ENCODE results near the gene ARFGEF3.
"Not testable (repeated sequence)": the region's sequence is repeated elsewhere in the genome, so short reads cannot be mapped to it uniquely, and the experiment has no call there.

Gene ARFGEF3

DNA sequence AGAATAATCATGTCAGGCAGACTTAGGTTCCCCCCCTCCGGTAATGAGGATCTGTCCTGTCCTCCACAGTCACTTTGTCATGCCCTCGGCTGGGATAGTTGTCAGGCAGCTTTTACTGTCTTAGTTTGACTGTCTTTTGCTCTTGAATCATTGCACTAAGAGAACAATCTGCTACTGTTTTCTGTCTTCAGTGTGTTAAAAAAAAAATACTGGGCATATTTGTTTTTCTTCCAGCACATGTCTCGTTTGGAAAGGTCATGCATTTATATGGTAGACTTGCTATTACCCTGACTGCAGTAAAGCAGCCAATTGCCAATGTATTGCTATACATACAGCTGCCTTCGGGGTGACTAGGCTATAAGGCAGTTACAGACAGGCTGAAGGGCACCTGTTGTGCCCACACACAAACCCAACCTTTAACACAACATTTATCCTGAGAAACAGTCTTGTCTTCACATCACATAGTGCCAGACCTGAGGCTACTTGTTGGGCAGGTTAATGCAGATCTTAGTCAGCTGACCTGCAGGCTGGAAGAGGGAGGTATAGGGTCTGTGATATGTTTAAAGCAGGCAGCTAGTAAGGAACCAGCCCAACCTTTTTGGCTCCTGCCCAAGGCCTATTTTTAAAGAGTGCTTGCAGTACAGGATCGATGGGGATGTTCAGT lies 26.7 kb downstream of the ARFGEF3 start:
- H3K4me1 Mint-ChIP-seq = no peaks in the 10 kb centered on the region
- H3K4me3 Mint-ChIP-seq = no peak overlapping the region
- ATAC-seq = no peak
- H3K27me3 Mint-ChIP-seq = peaks cover 16% of the 10 kb centered on the region
- H3K36me3 Mint-ChIP-seq (ENCODE audit: low read depth) = no peaks in the 10 kb centered on the region
- no peaks in the 10 kb centered on the region for H3K9me3 Mint-ChIP-seq
- no peak overlapping the region for H3K27ac Mint-ChIP-seq
- no peak for DNase-seq

DNA sequence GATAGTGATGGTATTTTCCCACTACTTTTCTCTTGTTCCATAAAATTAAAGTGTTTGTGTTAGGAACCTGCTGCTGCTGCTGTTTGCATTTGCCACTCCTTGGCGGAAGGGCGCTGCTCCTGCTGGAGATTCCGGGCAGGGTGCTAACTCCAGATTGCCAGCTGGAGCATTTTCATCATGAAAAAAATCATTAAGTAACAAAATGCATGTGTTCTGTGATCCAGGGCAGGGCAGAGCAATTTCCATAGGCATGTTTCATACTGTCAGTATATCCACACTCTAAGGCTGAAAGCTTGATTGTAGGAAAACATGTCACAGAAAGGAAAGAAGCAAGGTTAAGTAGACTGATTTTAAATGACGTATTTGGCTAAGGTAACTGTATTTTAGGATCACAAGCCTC lies 32.5 kb downstream of the ARFGEF3 start:
- Mint-ChIP-seq H3K4me3 (no peak overlapping the region), H3K4me1 (no peaks in the 10 kb centered on the region), H3K27me3 (peaks cover 12% of the 10 kb centered on the region), H3K9me3 (no peaks in the 10 kb centered on the region), H3K27ac (no peak overlapping the region), H3K36me3 (ENCODE audit: low read depth) (no peaks in the 10 kb centered on the region)
- DNase-seq (no peak), ATAC-seq (no peak)

DNA sequence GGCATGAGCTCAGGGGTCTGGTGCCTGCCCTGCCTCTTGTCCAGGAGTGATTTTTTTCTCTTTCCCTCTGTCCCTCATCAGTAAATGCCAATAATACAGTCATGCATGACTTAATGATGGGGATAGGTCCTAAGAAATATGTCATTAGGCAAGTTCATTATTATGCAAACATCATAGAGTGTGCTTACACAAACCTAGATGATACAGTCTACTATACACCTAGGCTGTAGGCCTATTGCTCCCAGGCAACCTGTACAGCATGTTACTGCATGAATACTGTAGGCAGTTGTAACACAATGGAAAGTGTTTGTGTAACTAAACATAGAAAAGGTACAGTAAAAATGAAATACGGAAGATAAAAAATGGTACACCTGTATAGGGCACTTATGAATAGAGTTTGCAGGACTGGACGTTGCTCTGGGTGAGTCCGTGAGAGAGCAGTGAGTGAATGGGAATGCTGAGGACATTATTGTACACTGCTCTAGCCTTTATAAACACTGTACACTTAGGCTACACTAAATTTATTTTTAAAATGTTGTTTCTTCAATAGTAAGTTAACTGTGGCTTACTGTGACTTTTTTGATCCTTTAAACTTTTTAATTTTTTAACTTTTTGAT lies 34.5 kb downstream of the ARFGEF3 start:
- no peaks in the 10 kb centered on the region for H3K4me1 Mint-ChIP-seq
- peaks cover 11% of the 10 kb centered on the region for H3K27me3 Mint-ChIP-seq
- DNase-seq (no peak), ATAC-seq (no peak)
- H3K36me3 Mint-ChIP-seq (ENCODE audit: low read depth) = no peaks in the 10 kb centered on the region
- no peak overlapping the region for H3K27ac Mint-ChIP-seq
- no peak overlapping the region for H3K4me3 Mint-ChIP-seq
- no peaks in the 10 kb centered on the region for H3K9me3 Mint-ChIP-seq

DNA sequence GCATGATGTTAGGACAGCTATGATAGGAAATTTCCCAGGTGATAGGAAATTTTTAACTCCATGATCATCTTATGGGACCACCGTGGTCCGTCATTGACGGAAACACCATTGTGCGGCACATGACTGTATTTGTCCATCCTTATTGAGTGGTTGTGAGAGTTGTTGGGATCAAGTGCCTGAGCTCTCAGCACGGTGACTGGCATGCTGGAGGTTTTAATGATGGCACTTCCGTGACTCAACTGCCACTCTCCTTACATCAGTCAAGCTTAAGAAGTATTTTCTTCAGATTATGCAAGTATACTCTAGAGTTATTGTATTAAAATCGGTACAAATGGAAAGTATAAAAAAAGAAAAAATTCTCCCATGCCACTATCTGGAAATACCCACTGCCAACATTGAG lies 35.8 kb downstream of the ARFGEF3 start:
- Mint-ChIP-seq H3K27ac (no peak overlapping the region), H3K4me3 (no peak overlapping the region), H3K4me1 (no peaks in the 10 kb centered on the region), H3K9me3 (no peaks in the 10 kb centered on the region), H3K27me3 (peaks cover 11% of the 10 kb centered on the region), H3K36me3 (ENCODE audit: low read depth) (no peaks in the 10 kb centered on the region)
- ATAC-seq (no peak), DNase-seq (no peak)

DNA sequence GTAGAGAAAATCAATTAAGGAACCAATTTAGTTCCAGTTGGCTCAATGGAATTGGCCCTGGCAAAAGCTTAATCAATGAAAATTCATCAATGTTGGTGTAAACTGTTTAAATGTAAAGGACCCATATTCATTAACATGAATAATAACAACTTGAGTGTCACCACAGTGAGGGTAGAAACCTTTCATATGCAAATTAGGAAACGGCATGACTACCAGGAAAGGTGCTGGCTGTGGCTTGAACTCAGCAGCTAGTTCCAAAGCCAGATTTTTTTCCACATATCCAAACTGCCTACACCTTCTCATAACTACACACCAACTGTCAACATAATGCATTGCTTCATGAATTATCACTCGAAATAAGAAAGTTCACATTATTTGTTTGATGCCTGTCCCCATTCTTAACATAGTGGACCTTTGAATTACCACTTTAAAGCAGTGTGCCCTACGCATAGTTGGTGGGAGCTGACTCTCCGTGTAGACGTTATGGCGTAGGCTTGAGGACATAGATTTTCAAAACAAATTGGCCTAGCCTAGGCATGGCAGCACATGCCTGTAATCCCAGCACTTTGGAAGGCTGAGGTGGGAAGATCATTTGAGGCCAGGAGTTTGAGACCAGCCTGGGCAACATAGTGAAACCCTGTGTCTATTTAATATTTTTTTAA lies 36.8 kb downstream of the ARFGEF3 start:
- ATAC-seq = no peak
- Mint-ChIP-seq H3K27me3 (peaks cover 11% of the 10 kb centered on the region), H3K36me3 (ENCODE audit: low read depth) (no peaks in the 10 kb centered on the region), H3K27ac (no peak overlapping the region), H3K4me3 (no peak overlapping the region), H3K4me1 (no peaks in the 10 kb centered on the region), H3K9me3 (no peaks in the 10 kb centered on the region)
- DNase-seq = no peak

DNA sequence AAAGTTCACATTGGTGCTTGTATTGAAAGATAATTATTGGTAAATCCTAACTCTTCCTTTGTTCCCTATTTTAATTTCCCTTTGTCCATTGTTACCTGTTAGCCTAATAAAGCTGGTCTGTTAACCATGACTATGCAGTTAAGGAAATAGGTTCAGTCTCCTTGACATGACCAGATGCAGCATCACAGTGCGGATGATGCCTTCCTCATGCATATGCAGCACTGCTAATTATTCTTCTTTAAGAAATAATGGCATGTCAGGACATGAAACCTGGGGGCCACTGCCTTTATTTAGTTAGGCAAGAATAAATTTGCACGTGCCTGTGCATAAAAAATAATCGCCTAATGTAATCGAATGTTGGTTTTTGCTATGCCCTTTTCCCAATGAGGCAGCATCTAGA lies 40.1 kb downstream of the ARFGEF3 start:
- ATAC-seq = no peak
- H3K36me3 Mint-ChIP-seq (ENCODE audit: low read depth) = no peaks in the 10 kb centered on the region
- H3K4me3 Mint-ChIP-seq = no peak overlapping the region
- H3K27ac Mint-ChIP-seq = no peak overlapping the region
- H3K4me1 Mint-ChIP-seq = no peaks in the 10 kb centered on the region
- DNase-seq = no peak
- no peaks in the 10 kb centered on the region for H3K9me3 Mint-ChIP-seq
- peaks cover 11% of the 10 kb centered on the region for H3K27me3 Mint-ChIP-seq

DNA sequence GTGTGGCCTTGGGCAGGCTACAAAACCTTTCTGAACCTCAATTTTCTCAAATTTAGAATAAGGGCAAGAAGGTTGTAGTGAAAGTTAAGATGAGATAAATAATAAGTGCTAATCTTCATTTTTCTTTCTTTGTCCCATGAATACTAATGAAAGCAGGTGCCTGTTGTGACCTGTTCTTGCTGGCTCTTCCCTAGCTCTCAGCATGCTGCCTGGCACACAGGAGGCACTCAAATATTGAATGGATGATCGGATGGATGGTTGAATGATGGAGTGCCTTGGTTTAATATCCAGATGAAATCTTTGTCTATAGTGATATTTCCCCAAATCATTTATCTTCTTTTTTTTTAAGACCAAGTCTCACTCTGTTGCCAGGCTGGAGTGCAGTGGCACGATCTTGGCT lies 41.6 kb downstream of the ARFGEF3 start:
- H3K4me1 Mint-ChIP-seq = no peaks in the 10 kb centered on the region
- no peaks in the 10 kb centered on the region for H3K9me3 Mint-ChIP-seq
- no peak overlapping the region for H3K27ac Mint-ChIP-seq
- peaks cover 11% of the 10 kb centered on the region for H3K27me3 Mint-ChIP-seq
- H3K4me3 Mint-ChIP-seq = no peak overlapping the region
- DNase-seq (no peak), ATAC-seq (no peak)
- H3K36me3 Mint-ChIP-seq (ENCODE audit: low read depth) = no peaks in the 10 kb centered on the region

DNA sequence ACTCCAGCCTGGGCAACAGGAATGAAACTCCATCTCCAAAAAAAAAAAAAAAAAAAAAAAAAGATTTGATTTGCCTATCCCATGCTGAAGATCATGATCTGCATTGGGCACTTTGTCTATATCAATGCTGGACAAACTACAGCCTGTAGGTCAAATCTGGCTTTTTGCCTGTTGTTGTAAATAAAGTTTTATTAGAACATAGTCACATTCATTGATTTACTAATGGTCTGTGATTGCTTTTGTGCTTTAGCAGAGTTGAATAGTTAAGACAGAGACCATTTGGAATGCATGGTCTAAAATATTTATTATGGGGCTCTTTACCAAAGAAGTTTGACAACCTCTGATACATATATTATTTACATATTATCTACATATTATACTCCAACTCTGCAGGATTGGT lies 42.6 kb downstream of the ARFGEF3 start:
- H3K27ac Mint-ChIP-seq = no peak overlapping the region
- no peaks in the 10 kb centered on the region for H3K36me3 Mint-ChIP-seq (ENCODE audit: low read depth)
- no peak for ATAC-seq
- H3K4me3 Mint-ChIP-seq = no peak overlapping the region
- H3K9me3 Mint-ChIP-seq = no peaks in the 10 kb centered on the region
- no peaks in the 10 kb centered on the region for H3K4me1 Mint-ChIP-seq
- peaks cover 9% of the 10 kb centered on the region for H3K27me3 Mint-ChIP-seq
- no peak for DNase-seq

DNA sequence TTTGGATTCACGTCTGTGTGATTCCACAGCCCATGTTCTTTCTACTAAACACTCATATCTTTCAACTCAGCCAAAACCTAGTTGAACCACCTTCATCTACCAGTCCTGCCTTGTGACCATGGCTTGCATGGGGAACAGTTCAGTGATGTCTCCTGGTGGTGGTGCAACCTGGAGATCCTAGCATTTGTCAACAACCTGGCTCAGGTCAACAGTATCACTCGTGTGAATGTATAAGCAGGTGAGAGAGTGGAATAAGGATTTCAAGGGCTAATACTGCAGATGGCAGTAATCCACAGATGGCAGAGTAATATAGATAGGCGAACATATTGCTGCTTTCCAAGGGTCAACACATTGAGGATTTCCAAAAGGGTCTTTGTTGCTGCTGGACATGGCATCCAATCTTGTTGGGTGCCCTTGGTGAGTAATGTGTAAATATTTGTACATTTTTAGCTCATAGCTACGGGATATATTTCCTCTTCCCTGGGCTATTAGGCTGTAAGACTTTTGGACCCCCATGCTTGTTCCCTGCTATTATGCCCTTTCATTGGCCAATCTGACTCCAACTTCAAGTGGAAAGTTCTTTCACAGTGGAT lies 43.1 kb downstream of the ARFGEF3 start:
- no peaks in the 10 kb centered on the region for H3K4me1 Mint-ChIP-seq
- H3K36me3 Mint-ChIP-seq (ENCODE audit: low read depth) = no peaks in the 10 kb centered on the region
- no peak overlapping the region for H3K4me3 Mint-ChIP-seq
- H3K9me3 Mint-ChIP-seq = no peaks in the 10 kb centered on the region
- ATAC-seq (no peak), DNase-seq (no peak)
- H3K27me3 Mint-ChIP-seq = peaks cover 11% of the 10 kb centered on the region
- no peak overlapping the region for H3K27ac Mint-ChIP-seq

DNA sequence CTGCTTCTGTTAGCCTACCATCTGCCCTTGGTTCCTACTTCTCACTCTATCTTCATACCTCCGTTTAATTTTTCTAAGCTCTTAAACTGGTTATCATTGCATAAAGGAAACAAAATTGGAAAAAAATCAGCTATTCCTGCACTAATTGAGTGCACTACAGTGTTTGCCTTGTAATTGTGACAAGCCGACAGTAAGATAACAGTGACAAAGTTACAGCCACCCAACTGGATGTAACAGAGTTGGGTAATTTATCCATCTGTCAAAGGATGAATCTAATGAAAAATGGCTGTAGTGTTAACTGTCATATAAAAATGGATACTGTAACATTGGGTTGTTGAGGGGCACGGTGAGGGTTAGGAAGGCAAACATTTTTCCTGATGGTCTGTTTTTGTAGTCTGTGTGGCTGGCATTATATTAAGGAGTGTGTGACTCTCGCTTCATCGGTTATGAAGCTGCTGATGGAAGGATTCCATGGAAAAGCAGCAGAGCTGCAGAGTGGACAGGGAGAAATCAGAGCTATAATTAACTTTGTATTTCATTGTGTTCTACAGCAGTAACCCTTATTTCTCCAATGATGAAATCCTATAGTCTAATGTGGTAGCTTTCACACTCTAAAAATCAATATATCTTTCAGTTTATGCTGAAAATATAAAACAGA lies 43.8 kb downstream of the ARFGEF3 start:
- H3K4me3 Mint-ChIP-seq = no peak overlapping the region
- no peaks in the 10 kb centered on the region for H3K9me3 Mint-ChIP-seq
- no peak overlapping the region for H3K27ac Mint-ChIP-seq
- peaks cover 13% of the 10 kb centered on the region for H3K27me3 Mint-ChIP-seq
- no peaks in the 10 kb centered on the region for H3K4me1 Mint-ChIP-seq
- no peak for DNase-seq
- ATAC-seq = no peak
- H3K36me3 Mint-ChIP-seq (ENCODE audit: low read depth) = no peaks in the 10 kb centered on the region

DNA sequence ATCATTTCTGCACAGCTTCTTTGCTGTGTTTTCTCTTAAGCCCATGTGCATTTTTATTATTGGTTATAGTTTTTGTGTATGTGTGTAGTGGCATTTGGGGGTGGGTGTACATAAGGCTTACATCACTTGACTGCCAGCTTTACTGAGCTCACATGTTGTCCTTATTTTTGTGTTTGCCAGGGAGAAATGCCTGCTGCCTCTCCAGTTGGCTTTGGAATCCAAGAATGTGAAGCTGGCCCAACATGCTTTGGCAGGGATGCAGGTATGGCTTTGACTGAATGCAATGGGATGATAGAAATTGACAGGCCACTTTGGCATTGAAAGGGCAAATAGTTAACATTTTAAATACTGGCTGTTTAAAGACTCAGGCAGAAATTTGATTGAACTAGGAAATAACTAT lies 45.1 kb downstream of the ARFGEF3 start:
- no peaks in the 10 kb centered on the region for H3K9me3 Mint-ChIP-seq
- DNase-seq = no peak
- H3K36me3 Mint-ChIP-seq (ENCODE audit: low read depth) = no peaks in the 10 kb centered on the region
- H3K27me3 Mint-ChIP-seq = peaks cover 4% of the 10 kb centered on the region
- H3K4me3 Mint-ChIP-seq = no peak overlapping the region
- no peaks in the 10 kb centered on the region for H3K4me1 Mint-ChIP-seq
- no peak for ATAC-seq
- H3K27ac Mint-ChIP-seq = no peak overlapping the region

DNA sequence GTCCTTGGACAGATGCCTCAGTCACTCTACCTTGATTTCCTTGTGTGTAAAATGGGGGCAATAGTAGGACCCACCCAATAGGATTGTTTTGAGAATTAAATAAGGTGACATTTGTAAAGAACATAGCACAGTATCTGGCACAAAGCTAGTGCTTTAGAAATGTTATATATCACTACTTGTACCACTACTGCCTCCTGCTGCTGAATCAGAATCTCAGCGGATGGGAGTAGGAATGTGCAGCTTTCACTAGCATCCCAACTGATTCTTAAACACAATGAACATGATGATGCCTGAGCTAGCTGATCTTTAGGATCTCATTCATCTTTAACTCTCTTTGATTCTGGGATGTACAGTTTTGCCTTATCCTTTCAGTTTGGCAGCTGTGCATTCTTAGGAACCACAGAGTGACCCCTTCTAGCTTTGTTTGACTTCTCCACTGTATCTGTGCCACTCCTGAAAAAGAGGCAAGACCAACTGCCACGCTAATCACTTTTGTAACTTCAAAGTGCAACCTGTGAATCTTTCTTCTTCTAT lies 49.4 kb downstream of the ARFGEF3 start:
- Mint-ChIP-seq H3K9me3 (no peaks in the 10 kb centered on the region), H3K27ac (no peak overlapping the region), H3K27me3 (peaks cover 13% of the 10 kb centered on the region), H3K4me3 (no peak overlapping the region), H3K36me3 (ENCODE audit: low read depth) (no peaks in the 10 kb centered on the region), H3K4me1 (no peaks in the 10 kb centered on the region)
- DNase-seq (no peak), ATAC-seq (no peak)

DNA sequence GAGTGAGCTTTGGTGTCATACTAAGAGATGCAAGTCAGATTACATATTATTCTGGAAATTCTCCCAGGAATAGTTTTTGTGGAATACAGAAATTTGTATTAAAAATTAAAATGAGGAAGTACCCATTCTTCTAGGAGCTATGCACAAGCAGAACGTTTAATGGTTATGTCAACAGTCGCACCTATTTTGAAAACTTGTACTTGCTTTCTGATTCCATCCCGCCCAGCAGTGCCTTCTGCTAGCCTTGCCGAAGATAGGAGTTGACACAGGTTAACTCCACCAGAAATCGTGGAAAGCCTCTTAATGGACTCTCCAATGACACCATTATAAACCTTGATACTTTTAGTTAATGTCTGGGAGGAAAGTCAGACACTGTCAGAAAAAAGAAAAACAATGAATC lies 49.9 kb downstream of the ARFGEF3 start:
- no peaks in the 10 kb centered on the region for H3K36me3 Mint-ChIP-seq (ENCODE audit: low read depth)
- H3K27me3 Mint-ChIP-seq = peaks cover 18% of the 10 kb centered on the region
- H3K9me3 Mint-ChIP-seq = no peaks in the 10 kb centered on the region
- ATAC-seq = no peak
- DNase-seq = no peak
- H3K27ac Mint-ChIP-seq = no peak overlapping the region
- no peaks in the 10 kb centered on the region for H3K4me1 Mint-ChIP-seq
- H3K4me3 Mint-ChIP-seq = no peak overlapping the region

DNA sequence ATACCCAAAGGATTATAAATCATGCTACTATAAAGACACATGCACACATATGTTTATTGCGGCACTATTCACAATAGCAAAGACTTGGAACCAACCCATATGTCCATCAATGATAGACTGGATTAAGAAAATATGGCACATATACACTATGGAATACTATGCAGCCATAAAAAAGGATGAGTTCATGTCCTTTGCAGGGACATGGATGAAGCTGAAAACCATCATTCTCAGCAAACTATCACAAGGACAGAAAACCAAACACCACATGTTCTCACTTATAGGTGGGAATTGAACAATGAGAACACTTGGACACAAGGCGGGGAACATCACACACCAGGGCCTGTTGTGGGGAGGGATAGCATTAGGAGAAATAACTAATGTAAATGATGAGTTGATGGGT lies 50.8 kb downstream of the ARFGEF3 start:
- not testable (repeated sequence) for H3K36me3 Mint-ChIP-seq (ENCODE audit: low read depth); ATAC-seq; H3K27ac Mint-ChIP-seq; H3K4me3 Mint-ChIP-seq; H3K9me3 Mint-ChIP-seq; H3K4me1 Mint-ChIP-seq; DNase-seq
- H3K27me3 Mint-ChIP-seq = peaks cover 19% of the 10 kb centered on the region
